T-cell (primary cell): ENCODE data around the gene LHX6. TPM values are rescaled to one million over a fixed set of nuclear protein-coding genes. Genes with fewer than 3 reads are reported as not detected.

Source experiments
- ATAC-seq, 4 experiments: fragments of 200-7000 bp in 3 of 4; fragments of 150-1000 bp in 1 of 4; cut with Tn5 transposase; replicated peaks in 1 of 4; 1 replicate in 3 of 4; 2 replicates in 1 of 4; pipeline ENCODE4 v1.10.0; 2021; ENCODE audit warnings: moderate library complexity in 3 of 4, mild to moderate bottlenecking in 2 of 4, moderate number of reproducible peaks in 1 of 4
- CTCF ChIA-PET, 2 donors: fragments of 300-600 bp; sonication (Branson Sonifier 250); formaldehyde crosslinking; loops; one replicate each; lab custom pipeline; 2022; ENCODE audit warnings: antibody characterized with exemption in 2 of 2; lab: Charles Lee
- POLR2A ChIA-PET, 2 donors: fragments of 300-600 bp; sonication (Branson Sonifier 250); formaldehyde crosslinking; loops; one replicate each; lab custom pipeline; 2022; ENCODE audit warnings: antibody characterized with exemption in 2 of 2; lab: Charles Lee
- DNase-seq, 35 experiments: peaks; one replicate each; pipeline versions ENCODE4 v3.0.0 to v3.0.0-alpha.2; 2013 to 2023
- H3K27ac ChIP-seq: one replicate; pipeline ENCODE4 v1.5.1; 2013; ENCODE audit warnings: low read length
- H3K27me3 ChIP-seq, 2 experiments: replicated peaks in 1 of 2; 1 replicate in 1 of 2; 2 replicates in 1 of 2; pipeline versions ENCODE4 v1.6.1 to v1.7.0; 2013; ENCODE audit warnings: low read length in 1 of 2, mixed read lengths in 1 of 2; ENCODE audit not compliant: control insufficient read depth in 2 of 2, insufficient read depth in 2 of 2; ENCODE audit errors: extremely low read depth in 1 of 2
- H3K36me3 ChIP-seq, 2 donors: 1 replicate in 1 of 2; 2 replicates in 1 of 2; pipeline versions ENCODE4 v1.6.1 to v1.7.0; 2013; ENCODE audit warnings: low read length in 1 of 2; ENCODE audit not compliant: control insufficient read depth in 2 of 2, insufficient read depth in 1 of 2; ENCODE audit errors: extremely low read depth in 1 of 2
- H3K4me1 ChIP-seq, 2 experiments: 1 replicate in 1 of 2; 2 replicates in 1 of 2; pipeline versions ENCODE4 v1.6.1 to v1.7.0; 2013; ENCODE audit warnings: low read length in 2 of 2, mixed read lengths in 1 of 2; ENCODE audit not compliant: insufficient read depth in 2 of 2, control insufficient read depth in 1 of 2; ENCODE audit errors: extremely low read depth in 1 of 2
- H3K4me3 ChIP-seq, 2 donors: 1 replicate in 1 of 2; 2 replicates in 1 of 2; pipeline versions ENCODE4 v1.5.1 to v1.7.0; 2013; ENCODE audit warnings: mild to moderate bottlenecking in 2 of 2, low read length in 1 of 2, moderate library complexity in 1 of 2; ENCODE audit not compliant: control insufficient read depth in 1 of 2; ENCODE audit errors: extremely low read depth in 1 of 2
- H3K9me3 ChIP-seq: 2 replicates; pipeline ENCODE4 v1.7.0; 2013
- H3K27ac Mint-ChIP-seq, 2 donors: one replicate each; pipeline ENCODE4 v1.8.0; 2020 to 2021; ENCODE audit warnings: mild to moderate bottlenecking in 2 of 2, mixed read lengths in 2 of 2
- H3K27me3 Mint-ChIP-seq, 2 donors: one replicate each; pipeline ENCODE4 v1.8.0; 2021 to 2022; ENCODE audit warnings: mixed read lengths in 2 of 2
- H3K36me3 Mint-ChIP-seq: one replicate; pipeline ENCODE4 v1.8.0; 2021; ENCODE audit warnings: mixed read lengths
- H3K4me1 Mint-ChIP-seq, 3 donors: one replicate each; pipeline ENCODE4 v1.8.0; 2020 to 2022; ENCODE audit warnings: mixed read lengths in 3 of 3, mild to moderate bottlenecking in 1 of 3
- H3K4me3 Mint-ChIP-seq, 3 donors: one replicate each; pipeline ENCODE4 v1.8.0; 2020 to 2022; ENCODE audit warnings: mild to moderate bottlenecking in 3 of 3, mixed read lengths in 3 of 3, moderate library complexity in 3 of 3
- H3K9me3 Mint-ChIP-seq, 3 donors: one replicate each; pipeline ENCODE4 v1.8.0; 2020 to 2022; ENCODE audit warnings: mixed read lengths in 3 of 3
- WGBS: methylation state at CpG from one replicate; pipeline ENCODE4 v1.1.5; 2013; ENCODE audit warnings: missing lambda C conversion rate; ENCODE audit not compliant: insufficient coverage; 5-methylcytosine and 5-hydroxymethylcytosine counted together
- total RNA-seq, 35 experiments: library from RNA in 6 of 35; stranded (reverse) in 6 of 35; fragments of 120-200 nt in 1 of 35; gene quantifications; one replicate each; pipeline versions ENCODE4 v1.2.1 to v1.2.4 and lab custom pipeline; 2013 to 2026

Gene LHX6
- total RNA-seq, 5 donors from 2014 or later (not counting 1 experiment from before 2014, with no cell fraction given), result not detected

GRCh38 chr9:122246666-122247065, 17.9 kb upstream of the LHX6 start:
- ChIA-PET CTCF (no interaction called here), POLR2A (no interaction called here)
- Histone ChIP-seq H3K4me3 (no peak overlapping the region), H3K9me3 (no peaks in the 10 kb centered on the region), H3K27ac (no peak overlapping the region), H3K27me3 (no peaks in the 10 kb centered on the region), H3K4me1 (no peaks in the 10 kb centered on the region), H3K36me3 (peaks cover 8 to 93% of the 10 kb centered on the region in 2 donors)
- WGBS, result no CpG with 5 or more reads among the region's 3 CpGs
- no peaks in the 10 kb centered on the region for H3K9me3 Mint-ChIP-seq
- H3K4me1 Mint-ChIP-seq, result no peaks in the 10 kb centered on the region
- no peak overlapping the region for H3K4me3 Mint-ChIP-seq
- peaks cover 59% of the 10 kb centered on the region for H3K36me3 Mint-ChIP-seq
- H3K27ac Mint-ChIP-seq, result no peak overlapping the region
- ATAC-seq (no peak), DNase-seq (no peak)
- no peaks in the 10 kb centered on the region for H3K27me3 Mint-ChIP-seq

GRCh38 chr9:122244349-122244748, 15.6 kb upstream of the LHX6 start:
- CTCF ChIA-PET, result no interaction called here
- Mint-ChIP-seq H3K36me3 (peaks cover 58% of the 10 kb centered on the region), H3K9me3 (no peaks in the 10 kb centered on the region), H3K4me1 (no peaks in the 10 kb centered on the region), H3K4me3 (no peak overlapping the region), H3K27me3 (no peaks in the 10 kb centered on the region), H3K27ac (no peak overlapping the region)
- no peaks in the 10 kb centered on the region for H3K4me1 ChIP-seq
- no peak overlapping the region for H3K4me3 ChIP-seq
- peaks cover 8 to 88% of the 10 kb centered on the region in 2 donors for H3K36me3 ChIP-seq
- ATAC-seq (no peak), DNase-seq (no peak)
- H3K27ac ChIP-seq, result no peak overlapping the region
- no peaks in the 10 kb centered on the region for H3K27me3 ChIP-seq
- 100% methylated on average over 1 of the region's 3 CpGs for WGBS
- H3K9me3 ChIP-seq, result no peaks in the 10 kb centered on the region
- POLR2A ChIA-PET, result no interaction called here

- ATAC-seq (no peak), DNase-seq (no peak)
- Mint-ChIP-seq H3K4me1 (no peaks in the 10 kb centered on the region), H3K36me3 (peaks cover 42% of the 10 kb centered on the region), H3K27ac (no peak overlapping the region), H3K4me3 (no peak overlapping the region), H3K9me3 (no peaks in the 10 kb centered on the region), H3K27me3 (no peaks in the 10 kb centered on the region)
- Histone ChIP-seq H3K36me3 (peaks cover 0 to 42% of the 10 kb centered on the region in 2 donors), H3K27ac (no peak overlapping the region), H3K4me3 (no peak overlapping the region), H3K27me3 (no peaks in the 10 kb centered on the region), H3K9me3 (no peaks in the 10 kb centered on the region), H3K4me1 (no peaks in the 10 kb centered on the region)
- WGBS, result 80% methylated on average over 1 of the region's 5 CpGs
- ChIA-PET CTCF (no interaction called here), POLR2A (no interaction called here)
These were observed 11.0 kb upstream of the LHX6 start for GRCh38 chr9:122239722-122240121.

GRCh38 chr9:122236681-122237080, 7.9 kb upstream of the LHX6 start:
- CTCF ChIA-PET, result no interaction called here
- Histone ChIP-seq H3K36me3 (peaks cover 0 to 14% of the 10 kb centered on the region in 2 donors), H3K27me3 (no peaks in the 10 kb centered on the region), H3K4me1 (no peaks in the 10 kb centered on the region), H3K27ac (no peak overlapping the region), H3K9me3 (no peaks in the 10 kb centered on the region), H3K4me3 (no peak overlapping the region)
- peaks cover 21% of the 10 kb centered on the region for H3K36me3 Mint-ChIP-seq
- no peak for ATAC-seq
- POLR2A ChIA-PET, result no interaction called here
- no peak overlapping the region for H3K27ac Mint-ChIP-seq
- no peak overlapping the region for H3K4me3 Mint-ChIP-seq
- no peak for DNase-seq
- WGBS, result 95% methylated on average over 7 of the region's 10 CpGs
- no peaks in the 10 kb centered on the region for H3K27me3 Mint-ChIP-seq
- no peaks in the 10 kb centered on the region for H3K9me3 Mint-ChIP-seq
- no peaks in the 10 kb centered on the region for H3K4me1 Mint-ChIP-seq

- H3K4me3 Mint-ChIP-seq, result no peak overlapping the region
- no peak for DNase-seq
- H3K4me1 Mint-ChIP-seq, result no peaks in the 10 kb centered on the region
- no peaks in the 10 kb centered on the region for H3K36me3 ChIP-seq
- no peak for ATAC-seq
- ChIA-PET CTCF (no interaction called here), POLR2A (interaction anchor here in 1 of 2 donors (0.8 kb wide), 1 partner anchor 76 kb away, joined by 3 read pairs; no protein-coding TSS in a partner anchor)
- WGBS, result 93% methylated on average over 4 of the region's 7 CpGs
- no peak overlapping the region for H3K27ac ChIP-seq
- H3K27ac Mint-ChIP-seq, result no peak overlapping the region
- no peaks in the 10 kb centered on the region for H3K9me3 Mint-ChIP-seq
- no peaks in the 10 kb centered on the region for H3K9me3 ChIP-seq
- peaks cover 7% of the 10 kb centered on the region for H3K36me3 Mint-ChIP-seq
- no peaks in the 10 kb centered on the region for H3K27me3 Mint-ChIP-seq
- no peak overlapping the region for H3K4me3 ChIP-seq
- no peaks in the 10 kb centered on the region for H3K4me1 ChIP-seq
- H3K27me3 ChIP-seq, result peaks cover 5% of the 10 kb centered on the region in 2 experiments
These were observed 5.4 kb upstream of the LHX6 start for GRCh38 chr9:122234022-122234748.

- DNase-seq (no peak), ATAC-seq (no peak)
- POLR2A ChIA-PET, result no interaction called here
- no peak overlapping the region for H3K27ac ChIP-seq
- H3K9me3 ChIP-seq, result no peaks in the 10 kb centered on the region
- CTCF ChIA-PET, result interaction anchor here in 1 of 2 donors (0.6 kb wide), 1 partner anchor 1610 kb away, joined by 3 read pairs; no protein-coding TSS in a partner anchor
- Mint-ChIP-seq H3K9me3 (no peaks in the 10 kb centered on the region), H3K27me3 (no peaks in the 10 kb centered on the region), H3K27ac (no peak overlapping the region), H3K36me3 (no peaks in the 10 kb centered on the region), H3K4me1 (no peaks in the 10 kb centered on the region), H3K4me3 (no peak overlapping the region)
- H3K36me3 ChIP-seq, result no peaks in the 10 kb centered on the region
- WGBS, result 75% methylated on average over 2 of the region's 6 CpGs
- H3K4me1 ChIP-seq, result peaks cover 0 to 7% of the 10 kb centered on the region in 2 experiments
- H3K4me3 ChIP-seq, result no peak overlapping the region
- peaks cover 7 to 15% of the 10 kb centered on the region in 2 experiments for H3K27me3 ChIP-seq
These were observed 4.1 kb upstream of the LHX6 start for GRCh38 chr9:122232796-122233306.
